Fibroblast of pulmonary artery (primary cell): ENCODE data around the gene EPDR1.
A peak's percentile ranks its signal among the peaks of the same experiment; 100 is the strongest.

Experiments used
- DNase-seq: peaks from one replicate; pipeline ENCODE4 v3.0.0-alpha.2; 2010; ENCODE audit warnings: low read depth
- H3K4me3 ChIP-seq: replicated peaks from 2 replicates; pipeline ENCODE4 v1.5.1; 2011; ENCODE audit warnings: low read depth, mild to moderate bottlenecking, control low read depth, low read length, moderate library complexity
- CTCF ChIP-seq: IDR thresholded peaks from 2 replicates; pipeline ENCODE4 v1.5.1; 2011; ENCODE audit warnings: mild to moderate bottlenecking, control low read depth, low read length, inconsistent platforms; ENCODE audit errors: missing control alignments

Gene EPDR1

GRCh38 chr7:37927773-37928444 is 7.5 kb downstream of the EPDR1 start:
- no peak for TF ChIP-seq CTCF

GRCh38 chr7:37928878-37929277 is 8.4 kb downstream of the EPDR1 start:
- H3K4me3 ChIP-seq = no peak overlapping the region
- DNase-seq = no peak
- TF ChIP-seq CTCF = no peak

More at GRCh38 chr7:37927773-37928444, 7.5 kb downstream of the EPDR1 start:
- H3K4me3 ChIP-seq = no peak overlapping the region
- peak; percentile 29 for DNase-seq

GRCh38 chr7:37930226-37930948 is 9.9 kb downstream of the EPDR1 start:
- no peak for DNase-seq
- no peak for TF ChIP-seq CTCF
- no peak overlapping the region for H3K4me3 ChIP-seq

DNA sequence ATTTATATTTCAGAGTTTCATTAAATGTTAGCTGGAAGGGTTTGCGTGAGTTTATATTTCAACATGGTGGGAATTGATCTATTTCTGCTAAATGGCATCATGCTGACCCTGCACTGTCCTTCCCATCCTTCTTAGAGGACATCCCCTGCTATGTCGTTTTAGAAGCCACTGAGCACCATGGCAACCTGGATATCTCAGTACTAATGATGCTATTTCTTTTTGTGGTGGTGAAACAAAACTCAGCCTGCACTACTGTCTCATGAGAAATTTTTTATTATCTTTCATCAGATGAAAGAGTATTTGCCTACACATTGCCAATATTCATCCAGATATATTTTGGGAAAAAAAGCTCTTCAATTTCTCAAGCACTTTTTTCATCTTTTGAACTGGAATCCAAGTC is 12.1 kb downstream of the EPDR1 start:
- TF ChIP-seq CTCF = no peak
- H3K4me3 ChIP-seq = no peak overlapping the region
- no peak for DNase-seq

- no peak for DNase-seq
- no peak for TF ChIP-seq CTCF
- no peak overlapping the region for H3K4me3 ChIP-seq
Measured at GRCh38 chr7:37933018-37933566, 12.7 kb downstream of the EPDR1 start.

DNA sequence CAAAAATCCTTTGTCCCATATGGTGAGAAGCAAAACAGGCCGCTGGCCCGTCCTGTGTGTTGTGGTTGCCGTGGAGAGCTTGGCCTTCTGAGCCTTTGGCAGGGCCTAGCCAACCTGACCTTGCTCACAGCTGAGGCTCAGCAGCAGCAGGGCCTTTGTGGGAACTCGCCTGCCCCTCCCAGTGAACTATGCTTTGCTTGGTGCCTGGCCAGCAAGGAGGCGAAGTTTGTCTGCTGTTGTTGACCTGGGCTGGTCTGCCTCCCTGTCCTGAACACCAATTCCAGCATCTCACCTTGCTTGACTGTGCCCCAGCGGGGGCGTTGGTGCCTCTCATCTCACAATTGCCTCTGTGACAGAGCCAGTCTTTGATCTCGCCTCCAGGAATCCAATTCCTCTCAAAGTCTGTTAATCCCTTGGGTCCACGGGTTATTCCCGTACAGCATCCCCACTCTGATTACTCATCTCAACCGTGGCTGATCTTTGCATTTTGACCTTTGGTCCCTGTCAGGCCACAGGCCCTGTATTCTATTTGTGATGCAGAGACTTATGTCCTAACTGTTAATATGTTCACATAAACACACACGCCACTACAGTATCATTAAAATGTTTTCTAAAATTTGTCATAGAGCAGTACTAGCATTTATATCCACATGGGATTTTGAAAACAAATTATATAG is 22.6 kb downstream of the EPDR1 start:
- peak; percentile 42 for DNase-seq
- no peak overlapping the region for H3K4me3 ChIP-seq
- TF ChIP-seq CTCF = no peak
